GM12891 (cell line): ENCODE results near the gene ZCCHC10.

Source experiments
- DNase-seq: peaks from one replicate; pipeline ENCODE4 v3.0.0; 2011; ENCODE audit warnings: low spot score; ENCODE audit not compliant: insufficient read length
- FAIRE-seq: peaks from 2 replicates; lab custom pipeline; 2011; peaks lifted over from hg19 to GRCh38; lab: Jason Lieb, UNC
- PAX5 ChIP-seq: IDR thresholded peaks from 2 replicates; pipeline ENCODE4 v1.6.1; 2011; ENCODE audit warnings: low read length, moderate library complexity, mild to moderate bottlenecking; ENCODE audit not compliant: insufficient read depth, severe bottlenecking
- POLR2A ChIP-seq: IDR thresholded peaks from 2 replicates; pipeline ENCODE4 v1.6.1; 2011; ENCODE audit warnings: low read depth, low read length, control low read depth
- POLR2AphosphoS5 ChIP-seq: IDR thresholded peaks from 2 replicates; pipeline ENCODE4 v1.6.1; 2011; ENCODE audit warnings: low read depth, low read length, control low read depth
- POU2F2 ChIP-seq: IDR thresholded peaks from 2 replicates; pipeline ENCODE4 v1.6.1; 2011; ENCODE audit warnings: low read depth, mild to moderate bottlenecking, control low read depth, low read length, moderate library complexity
- SPI1 ChIP-seq: IDR thresholded peaks from 2 replicates; pipeline ENCODE4 v1.6.1; 2011; ENCODE audit warnings: low read depth, low read length, control low read depth
- TAF1 ChIP-seq: IDR thresholded peaks from 2 replicates; pipeline ENCODE4 v1.6.1; 2011; ENCODE audit warnings: low read depth, low read length, control low read depth

The ZCCHC10 gene

DNA sequence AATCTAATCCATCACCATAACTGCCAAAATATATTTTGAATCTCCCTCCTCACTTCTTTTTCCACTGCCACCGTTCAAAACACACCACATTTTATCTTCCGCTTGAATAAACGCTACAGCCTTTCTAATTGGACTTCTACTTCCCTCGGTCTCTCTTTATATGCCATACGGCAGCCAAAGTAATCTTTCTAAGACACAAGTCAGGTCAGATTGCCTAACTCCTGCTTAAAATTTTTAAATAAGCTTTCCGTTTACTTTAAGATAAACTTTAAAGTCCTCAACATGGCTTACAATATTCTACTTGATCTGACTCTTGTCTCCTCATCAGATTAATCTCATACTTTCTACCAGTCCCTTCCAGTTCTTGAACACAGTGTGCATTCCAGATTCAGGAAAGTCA is 72.6 kb downstream of the ZCCHC10 start:
- DNase-seq (no peak), FAIRE-seq (no peak)
- no peak for TF ChIP-seq POLR2A
- TF ChIP-seq TAF1, result no peak
- TF ChIP-seq SPI1, result no peak
- TF ChIP-seq POLR2AphosphoS5, result no peak
- no peak for TF ChIP-seq POU2F2
- TF ChIP-seq PAX5, result no peak

DNA sequence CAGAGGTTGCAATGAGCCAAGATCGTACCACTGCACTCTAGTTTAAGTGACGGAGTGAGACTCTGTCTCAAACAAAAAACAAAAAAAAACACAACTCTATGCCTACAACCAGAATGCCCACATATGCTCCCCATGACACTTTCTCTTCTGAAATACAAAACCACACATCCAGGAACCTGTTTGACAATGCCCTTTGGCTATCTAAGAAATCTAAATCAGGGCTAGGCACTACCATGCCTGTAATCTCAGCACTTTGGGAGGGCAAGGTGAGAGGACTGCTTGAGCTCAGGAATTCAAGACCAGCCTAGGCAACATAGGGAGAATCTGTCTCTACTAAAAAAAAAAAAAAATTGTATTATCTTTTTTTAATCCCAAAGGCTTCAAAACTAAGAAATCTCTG is 73.5 kb downstream of the ZCCHC10 start:
- no peak for FAIRE-seq
- TF ChIP-seq SPI1 (no peak), TAF1 (no peak), POU2F2 (no peak), POLR2A (no peak), PAX5 (no peak), POLR2AphosphoS5 (no peak)

GRCh38 chr5:132951897-132952296 is 74.5 kb downstream of the ZCCHC10 start:
- DNase-seq (no peak), FAIRE-seq (no peak)
- TF ChIP-seq POLR2AphosphoS5 (no peak), PAX5 (no peak), TAF1 (no peak), SPI1 (no peak), POU2F2 (no peak), POLR2A (no peak)

More for the DNA sequence above, 73.5 kb downstream of the ZCCHC10 start:
- no peak for DNase-seq

GRCh38 chr5:132949136-132949535 is 77.2 kb downstream of the ZCCHC10 start:
- FAIRE-seq (no peak), DNase-seq (no peak)
- TF ChIP-seq POLR2AphosphoS5 (no peak), POLR2A (no peak), TAF1 (no peak)

DNA sequence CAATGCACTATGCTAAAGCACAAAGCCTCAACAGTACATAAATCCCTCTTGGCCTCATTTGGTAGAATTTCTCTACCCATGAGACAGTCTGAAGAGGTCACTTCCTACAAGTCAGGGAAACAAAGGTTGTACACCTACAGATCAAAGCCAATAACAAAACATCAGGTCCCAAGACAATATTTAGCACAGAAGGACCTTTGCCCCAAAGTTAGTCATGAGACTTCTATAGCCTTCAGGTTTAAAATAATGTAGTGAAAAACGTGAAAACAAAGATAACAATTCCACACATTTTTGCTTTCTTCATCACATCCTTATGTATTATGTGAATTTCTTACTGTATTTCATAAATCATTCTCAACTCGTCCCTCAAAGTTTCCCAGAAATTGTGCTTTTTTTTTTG is 78.7 kb downstream of the ZCCHC10 start:
- no peak for FAIRE-seq
- DNase-seq, result no peak
- TF ChIP-seq POU2F2 (no peak), PAX5 (no peak), POLR2A (no peak), SPI1 (no peak), POLR2AphosphoS5 (no peak), TAF1 (no peak)
